SU-DHL-6 (cell line): Measurements from ENCODE around the gene UTF1.

ENCODE experiments used
- H2AFZ ChIP-seq: fragments of 200-600 bp; sonication (generic); 2 replicates; pipeline ENCODE4 v1.6.1; 2014; ENCODE audit warnings: low read depth, mild to moderate bottlenecking, moderate library complexity, mixed read lengths, antibody characterized with exemption, low read length; ENCODE audit not compliant: severe bottlenecking
- H3F3A ChIP-seq: fragments of 200-600 bp; shearing (Covaris generic); 2 replicates; pipeline ENCODE4 v1.6.0; 2016; ENCODE audit warnings: antibody characterized with exemption, mild to moderate bottlenecking; ENCODE audit not compliant: insufficient read depth
- H3K27ac ChIP-seq: fragments of 200-600 bp; sonication (generic); 2 replicates; pipeline ENCODE4 v1.5.1; 2016; ENCODE audit warnings: low read depth, mild to moderate bottlenecking, low read length, moderate library complexity, mixed read lengths
- H3K27me3 ChIP-seq: fragments of 200-600 bp; sonication (generic), shearing (Covaris generic); 2 replicates; pipeline ENCODE4 v1.6.0; 2014; ENCODE audit warnings: mild to moderate bottlenecking, low read length
- H3K36me3 ChIP-seq: fragments of 200-600 bp; sonication (generic); 2 replicates; pipeline ENCODE4 v1.6.1; 2014; ENCODE audit warnings: mild to moderate bottlenecking, low read length, mixed read lengths
- H3K4me2 ChIP-seq: fragments of 300-600, 200-600 bp; shearing (Covaris generic), sonication (generic); 2 replicates; pipeline ENCODE4 v1.6.0; 2014; ENCODE audit warnings: low read length, low read depth, mild to moderate bottlenecking; ENCODE audit not compliant: poor library complexity, severe bottlenecking
- H3K4me3 ChIP-seq: fragments of 200-600 bp; sonication (generic); 2 replicates; pipeline ENCODE4 v1.5.1; 2014; ENCODE audit warnings: antibody characterized with exemption, low read length, mild to moderate bottlenecking, mixed read lengths; ENCODE audit not compliant: insufficient read depth, poor library complexity, severe bottlenecking
- H3K79me2 ChIP-seq: fragments of 200-600 bp; sonication (generic); 2 replicates; pipeline ENCODE4 v1.6.1; 2014; ENCODE audit warnings: mild to moderate bottlenecking, low read length, moderate library complexity; ENCODE audit not compliant: insufficient read depth
- H3K9ac ChIP-seq: fragments of 200-600 bp; sonication (generic); 2 replicates; pipeline ENCODE4 v1.7.0; 2014; ENCODE audit warnings: mild to moderate bottlenecking, low read length
- H3K9me2 ChIP-seq: fragments of 200-600 bp; sonication (generic); replicated peaks from 2 replicates; pipeline ENCODE4 v1.6.1; 2014; ENCODE audit warnings: low read length; ENCODE audit not compliant: insufficient read depth
- H3K9me3 ChIP-seq: fragments of 200-600 bp; sonication (generic); 2 replicates; pipeline ENCODE4 v1.6.1; 2014; ENCODE audit warnings: low read length, mixed read lengths; ENCODE audit not compliant: insufficient read depth
- H4K20me1 ChIP-seq: fragments of 200-600 bp; sonication (generic); 2 replicates; pipeline ENCODE4 v1.6.1; 2014; ENCODE audit warnings: low read depth, mild to moderate bottlenecking, antibody characterized with exemption, low read length, moderate library complexity, mixed read lengths
- CTCF ChIP-seq: fragments of 200-600 bp; sonication (generic); IDR thresholded peaks from one replicate; pipeline ENCODE4 v1.5.1; 2017; ENCODE audit warnings: antibody characterized with exemption, mild to moderate bottlenecking, low read length, moderate library complexity; ENCODE audit not compliant: insufficient read depth, poor library complexity, severe bottlenecking
- EZH2phosphoT487 ChIP-seq: fragments of 200-600 bp; sonication (generic), shearing (Covaris generic); conservative IDR thresholded peaks from 2 replicates; pipeline ENCODE4 v1.6.1; 2018; ENCODE audit warnings: mild to moderate bottlenecking, antibody characterized with exemption, low read length, moderate library complexity, mixed read lengths

UTF1 gene

GRCh38 chr10:133211959-133212852 is 17.8 kb upstream of the UTF1 start:
- H3K4me2 ChIP-seq: no peak overlapping the region
- H3K79me2 ChIP-seq: no peaks in the 10 kb centered on the region
- H3K27me3 ChIP-seq: no peaks in the 10 kb centered on the region
- H2AFZ ChIP-seq: no peak overlapping the region
- H3K36me3 ChIP-seq: no peaks in the 10 kb centered on the region
- no peaks in the 10 kb centered on the region for H4K20me1 ChIP-seq
- TF ChIP-seq EZH2phosphoT487 (no peak), CTCF (no peak)
- H3K27ac ChIP-seq: no peak overlapping the region
- H3K9ac ChIP-seq: no peak overlapping the region
- H3F3A ChIP-seq: no peaks in the 10 kb centered on the region
- no peak overlapping the region for H3K4me3 ChIP-seq
- H3K9me3 ChIP-seq: no peaks in the 10 kb centered on the region
- no peaks in the 10 kb centered on the region for H3K9me2 ChIP-seq

GRCh38 chr10:133212853-133213494 is 17.0 kb upstream of the UTF1 start:
- no peak overlapping the region for H3K4me3 ChIP-seq
- H3K4me2 ChIP-seq: no peak overlapping the region
- no peak for TF ChIP-seq CTCF
- no peak for TF ChIP-seq EZH2phosphoT487
- no peaks in the 10 kb centered on the region for H3K36me3 ChIP-seq
- no peaks in the 10 kb centered on the region for H3K27me3 ChIP-seq
- no peak overlapping the region for H2AFZ ChIP-seq
- no peaks in the 10 kb centered on the region for H3K9me2 ChIP-seq
- H3F3A ChIP-seq: no peaks in the 10 kb centered on the region
- no peaks in the 10 kb centered on the region for H4K20me1 ChIP-seq
- H3K27ac ChIP-seq: no peak overlapping the region
- no peak overlapping the region for H3K9ac ChIP-seq
- no peaks in the 10 kb centered on the region for H3K79me2 ChIP-seq
- no peaks in the 10 kb centered on the region for H3K9me3 ChIP-seq

- no peaks in the 10 kb centered on the region for H3K36me3 ChIP-seq
- H4K20me1 ChIP-seq: no peaks in the 10 kb centered on the region
- no peak for TF ChIP-seq EZH2phosphoT487
- TF ChIP-seq CTCF: no peak
- H3K9me2 ChIP-seq: no peaks in the 10 kb centered on the region
- H3K79me2 ChIP-seq: no peaks in the 10 kb centered on the region
- H3K9me3 ChIP-seq: no peaks in the 10 kb centered on the region
- no peak overlapping the region for H2AFZ ChIP-seq
- H3K9ac ChIP-seq: no peak overlapping the region
- no peaks in the 10 kb centered on the region for H3K27me3 ChIP-seq
- H3F3A ChIP-seq: no peaks in the 10 kb centered on the region
- H3K4me2 ChIP-seq: no peak overlapping the region
- no peak overlapping the region for H3K4me3 ChIP-seq
- H3K27ac ChIP-seq: no peak overlapping the region
These were observed 16.2 kb upstream of the UTF1 start for GRCh38 chr10:133213641-133214467.
